Measurements from ENCODE around the gene NAA50. TPM values are rescaled to one million over a fixed set of nuclear protein-coding genes. Genes with fewer than 3 reads are reported as not detected.

The NAA50 gene
- total and polyA plus RNA-seq, 4 donors, result 27.8 to 82.7 (median 61.4) TPM

GRCh38 chr3:113712129-113712528, 33.9 kb downstream of the NAA50 start:
- H3K27ac ChIP-seq (ENCODE audit: low read depth in 1 of 2, low read length in 1 of 2), result no peak overlapping the region
- TF ChIP-seq CTCF (IDR thresholded peaks at IDR 0.05; ENCODE audit: control extremely low read depth, extremely low read depth), result no peak
- no peaks in the 10 kb centered on the region for H3K4me1 ChIP-seq (ENCODE audit: control insufficient read depth in 5 of 5, insufficient read depth in 5 of 5, low read length in 5 of 5)
- ATAC-seq (ENCODE audit: insufficient read depth, low FRiP score), result no peak
- no peak overlapping the region for H3K9ac ChIP-seq (ENCODE audit: insufficient read depth in 1 of 2, low read length in 2 of 2)
- H3K9me3 ChIP-seq (ENCODE audit: control insufficient read depth in 4 of 4, insufficient read depth in 3 of 4, low read length in 3 of 4), result no peaks in the 10 kb centered on the region
- H3K4me3 ChIP-seq, result no peak overlapping the region
- 43 to 50% methylated on average over 3 of the region's 3 CpGs for WGBS, 2 donors
- H3K36me3 ChIP-seq (ENCODE audit: control insufficient read depth in 4 of 4, insufficient read depth in 4 of 4, low read length in 4 of 4), result peaks cover 0 to 2% (median 0%) of the 10 kb centered on the region in 4 donors
- no peak for DNase-seq
- no peaks in the 10 kb centered on the region for H3K27me3 ChIP-seq (ENCODE audit: control insufficient read depth in 3 of 3, insufficient read depth in 3 of 3, low read length in 2 of 3)

- no peak for TF ChIP-seq CTCF (IDR thresholded peaks at IDR 0.05; ENCODE audit: control extremely low read depth, extremely low read depth)
- no peak overlapping the region for H3K9ac ChIP-seq (ENCODE audit: insufficient read depth in 1 of 2, low read length in 2 of 2)
- WGBS, 2 donors, result 89 to 94% methylated on average over 4 of the region's 4 CpGs
Measured at GRCh38 chr3:113707835-113708234, 38.2 kb downstream of the NAA50 start.

GRCh38 chr3:113698956-113699355, 47.1 kb downstream of the NAA50 start:
- ATAC-seq (ENCODE audit: insufficient read depth, low FRiP score), result no peak
- peak; percentile 13 to 35 (median 16) for DNase-seq
- Histone ChIP-seq H3K9ac (ENCODE audit: insufficient read depth in 1 of 2, low read length in 2 of 2) (peak overlapping the region in 1 of 2 donors; percentile 23), H3K36me3 (ENCODE audit: control insufficient read depth in 4 of 4, insufficient read depth in 4 of 4, low read length in 4 of 4) (no peaks in the 10 kb centered on the region), H3K27ac (ENCODE audit: low read depth in 1 of 2, low read length in 1 of 2) (peak overlapping the region in 1 of 2 donors; percentile 45), H3K4me3 (no peak overlapping the region), H3K9me3 (ENCODE audit: control insufficient read depth in 4 of 4, insufficient read depth in 3 of 4, low read length in 3 of 4) (no peaks in the 10 kb centered on the region), H3K27me3 (ENCODE audit: control insufficient read depth in 3 of 3, insufficient read depth in 3 of 3, low read length in 2 of 3) (no peaks in the 10 kb centered on the region), H3K4me1 (ENCODE audit: control insufficient read depth in 5 of 5, insufficient read depth in 5 of 5, low read length in 5 of 5) (peaks cover 0 to 27% (median 13%) of the 10 kb centered on the region in 5 donors)
- WGBS, 2 donors, result 26 to 40% methylated on average over 24 of the region's 24 CpGs
- no peak for TF ChIP-seq CTCF (IDR thresholded peaks at IDR 0.05; ENCODE audit: control extremely low read depth, extremely low read depth)

More at GRCh38 chr3:113707835-113708234, 38.2 kb downstream of the NAA50 start:
- Histone ChIP-seq H3K27ac (ENCODE audit: low read depth in 1 of 2, low read length in 1 of 2) (no peak overlapping the region), H3K27me3 (ENCODE audit: control insufficient read depth in 3 of 3, insufficient read depth in 3 of 3, low read length in 2 of 3) (no peaks in the 10 kb centered on the region), H3K36me3 (ENCODE audit: control insufficient read depth in 4 of 4, insufficient read depth in 4 of 4, low read length in 4 of 4) (no peaks in the 10 kb centered on the region), H3K4me1 (ENCODE audit: control insufficient read depth in 5 of 5, insufficient read depth in 5 of 5, low read length in 5 of 5) (no peaks in the 10 kb centered on the region), H3K9me3 (ENCODE audit: control insufficient read depth in 4 of 4, insufficient read depth in 3 of 4, low read length in 3 of 4) (no peaks in the 10 kb centered on the region), H3K4me3 (no peak overlapping the region)
- no peak for DNase-seq
- no peak for ATAC-seq (ENCODE audit: insufficient read depth, low FRiP score)

- no peaks in the 10 kb centered on the region for H3K27me3 ChIP-seq (ENCODE audit: control insufficient read depth in 3 of 3, insufficient read depth in 3 of 3, low read length in 2 of 3)
- 74 to 76% methylated on average over 6 of the region's 6 CpGs for WGBS, 2 donors
- DNase-seq (no peak), ATAC-seq (ENCODE audit: insufficient read depth, low FRiP score) (no peak)
- H3K27ac ChIP-seq (ENCODE audit: low read depth in 1 of 2, low read length in 1 of 2), result no peak overlapping the region
- H3K36me3 ChIP-seq (ENCODE audit: control insufficient read depth in 4 of 4, insufficient read depth in 4 of 4, low read length in 4 of 4), result no peaks in the 10 kb centered on the region
- H3K9me3 ChIP-seq (ENCODE audit: control insufficient read depth in 4 of 4, insufficient read depth in 3 of 4, low read length in 3 of 4), result no peaks in the 10 kb centered on the region
- TF ChIP-seq CTCF (IDR thresholded peaks at IDR 0.05; ENCODE audit: control extremely low read depth, extremely low read depth), result no peak
- H3K4me3 ChIP-seq, result no peak overlapping the region
- peak overlapping the region in 1 of 2 donors; percentile 99 for H3K9ac ChIP-seq (ENCODE audit: insufficient read depth in 1 of 2, low read length in 2 of 2)
- peaks cover 0 to 27% (median 16%) of the 10 kb centered on the region in 5 donors for H3K4me1 ChIP-seq (ENCODE audit: control insufficient read depth in 5 of 5, insufficient read depth in 5 of 5, low read length in 5 of 5)
Measured at GRCh38 chr3:113698213-113698742, 47.8 kb downstream of the NAA50 start.

All from lung (tissue), 12 donors.